H9 (cell line): Measurements from ENCODE around the gene NPTX1. TPM values are rescaled to one million over a fixed set of nuclear protein-coding genes. Genes with fewer than 3 reads are reported as not detected.

Source experiments
- DNase-seq: peaks from one replicate; pipeline ENCODE4 v3.0.0-alpha.2; 2017
- H2AFZ ChIP-seq: one replicate; pipeline ENCODE4 v1.6.1; 2013; ENCODE audit warnings: mild to moderate bottlenecking, low read length, control low read depth, moderate library complexity
- H2AK5ac ChIP-seq: 2 replicates; pipeline ENCODE4 v1.6.1; 2013; ENCODE audit warnings: low read length, control low read depth, mixed read lengths; ENCODE audit not compliant: insufficient read length
- H2BK120ac ChIP-seq: one replicate; pipeline ENCODE4 v1.6.1; 2013; ENCODE audit warnings: low read depth, mild to moderate bottlenecking, low read length, control low read depth, inconsistent platforms; ENCODE audit not compliant: poor library complexity, severe bottlenecking
- H2BK12ac ChIP-seq: 2 replicates; pipeline ENCODE4 v1.6.1; 2013; ENCODE audit warnings: low read length, control low read depth, mixed read lengths, low read depth; ENCODE audit not compliant: insufficient read length
- H2BK15ac ChIP-seq: 2 replicates; pipeline ENCODE4 v1.6.1; 2013; ENCODE audit warnings: low read depth, low read length, control low read depth
- H2BK20ac ChIP-seq: one replicate; pipeline ENCODE4 v1.6.1; 2013; ENCODE audit warnings: low read depth, mild to moderate bottlenecking, low read length, control low read depth, inconsistent platforms; ENCODE audit not compliant: poor library complexity, severe bottlenecking
- H2BK5ac ChIP-seq: 2 replicates; pipeline ENCODE4 v1.6.1; 2013; ENCODE audit warnings: low read length, control low read depth, mixed read lengths; ENCODE audit not compliant: insufficient read length
- H3K14ac ChIP-seq: 2 replicates; pipeline ENCODE4 v1.6.1; 2013; ENCODE audit warnings: low read length, control low read depth; ENCODE audit not compliant: insufficient read depth
- H3K18ac ChIP-seq: 2 replicates; pipeline ENCODE4 v1.6.1; 2013; ENCODE audit warnings: low read depth, mild to moderate bottlenecking, mixed read lengths, low read length, control low read depth; ENCODE audit not compliant: insufficient read length
- H3K23ac ChIP-seq: 2 replicates; pipeline ENCODE4 v1.6.1; 2013; ENCODE audit warnings: low read length, control low read depth, mixed read lengths, low read depth; ENCODE audit not compliant: insufficient read length
- H3K23me2 ChIP-seq: 2 replicates; pipeline ENCODE4 v1.6.1; 2013; ENCODE audit warnings: low read depth, mild to moderate bottlenecking, mixed read lengths, low read length, control low read depth; ENCODE audit not compliant: insufficient read length, poor library complexity, severe bottlenecking
- H3K27ac ChIP-seq: 2 replicates; pipeline ENCODE4 v1.5.1; 2013; ENCODE audit warnings: low read length, control low read depth, mixed read lengths, low read depth; ENCODE audit not compliant: insufficient read length
- H3K27me3 ChIP-seq: 2 replicates; pipeline ENCODE4 v1.6.1; 2013; ENCODE audit warnings: low read length, control low read depth, inconsistent platforms; ENCODE audit not compliant: insufficient read depth
- H3K4ac ChIP-seq: 2 replicates; pipeline ENCODE4 v1.6.1; 2013; ENCODE audit warnings: low read depth, mild to moderate bottlenecking, control low read depth, inconsistent platforms, low read length, moderate library complexity
- H3K4me1 ChIP-seq: 2 replicates; pipeline ENCODE4 v1.6.1; 2013; ENCODE audit warnings: low read length, control low read depth, inconsistent platforms; ENCODE audit not compliant: insufficient read depth
- H3K4me2 ChIP-seq: 2 replicates; pipeline ENCODE4 v1.6.1; 2013; ENCODE audit warnings: low read length, control low read depth, mixed read lengths; ENCODE audit not compliant: insufficient read length, insufficient read depth
- H3K56ac ChIP-seq: 2 replicates; pipeline ENCODE4 v1.6.1; 2013; ENCODE audit warnings: low read depth, mild to moderate bottlenecking, mixed read lengths, low read length, control low read depth; ENCODE audit not compliant: insufficient read length
- H3K79me1 ChIP-seq: 2 replicates; pipeline ENCODE4 v1.6.1; 2013; ENCODE audit warnings: low read depth, mild to moderate bottlenecking, moderate library complexity, low read length, control low read depth, inconsistent platforms; ENCODE audit not compliant: insufficient read depth, poor library complexity, severe bottlenecking
- H3K79me2 ChIP-seq: 2 replicates; pipeline ENCODE4 v1.6.1; 2013; ENCODE audit warnings: low read length, control low read depth, inconsistent platforms; ENCODE audit not compliant: insufficient read depth
- H3K9ac ChIP-seq: 2 replicates; pipeline ENCODE4 v1.6.1; 2013; ENCODE audit warnings: low read length, control low read depth, mixed read lengths; ENCODE audit not compliant: insufficient read length; ENCODE audit errors: extremely low read depth
- H3K9me3 ChIP-seq: one replicate; pipeline ENCODE4 v1.6.1; 2013; ENCODE audit warnings: low read depth, low read length, inconsistent platforms; ENCODE audit not compliant: control insufficient read depth
- H3T11ph ChIP-seq: one replicate; pipeline ENCODE4 v1.6.1; 2013; ENCODE audit warnings: mild to moderate bottlenecking, low read length, control low read depth, inconsistent platforms
- H4K20me1 ChIP-seq: one replicate; pipeline ENCODE4 v1.6.1; 2013; ENCODE audit not compliant: control insufficient read depth, insufficient read length, insufficient read depth
- H4K5ac ChIP-seq: 2 replicates; pipeline ENCODE4 v1.6.1; 2013; ENCODE audit warnings: low read depth, mild to moderate bottlenecking, mixed read lengths, low read length, control low read depth; ENCODE audit not compliant: insufficient read length
- H4K8ac ChIP-seq: replicated peaks from 2 replicates; pipeline ENCODE4 v1.6.1; 2013; ENCODE audit warnings: low read length, control low read depth, mixed read lengths, low read depth; ENCODE audit not compliant: insufficient read length
- H4K91ac ChIP-seq: 2 replicates; pipeline ENCODE4 v1.6.1; 2013; ENCODE audit warnings: low read depth, mild to moderate bottlenecking, moderate library complexity, mixed read lengths, low read length, control low read depth; ENCODE audit not compliant: insufficient read length
- H3K27ac Mint-ChIP-seq, 3 experiments: 2 replicates in 2 of 3; 3 replicates in 1 of 3; pipeline ENCODE4 v1.8.0; 2020 to 2021; ENCODE audit warnings: mixed read lengths in 3 of 3, mild to moderate bottlenecking in 1 of 3, moderate library complexity in 1 of 3
- H3K27me3 Mint-ChIP-seq: 2 replicates; pipeline ENCODE4 v1.8.0; 2021; ENCODE audit warnings: low read depth, mild to moderate bottlenecking, moderate library complexity, mixed read lengths
- H3K36me3 Mint-ChIP-seq, 3 experiments: 2 replicates in 2 of 3; 3 replicates in 1 of 3; pipeline ENCODE4 v1.8.0; 2020 to 2021; ENCODE audit warnings: low read depth in 3 of 3, mixed read lengths in 3 of 3; ENCODE audit not compliant: insufficient read depth in 1 of 3
- H3K4me1 Mint-ChIP-seq, 2 experiments: 2 replicates each; pipeline ENCODE4 v1.8.0; 2020; ENCODE audit warnings: mixed read lengths in 2 of 2
- H3K4me3 Mint-ChIP-seq, 2 experiments: 2 replicates in 1 of 2; 3 replicates in 1 of 2; pipeline ENCODE4 v1.8.0; 2020 to 2021; ENCODE audit warnings: mild to moderate bottlenecking in 2 of 2, mixed read lengths in 2 of 2, moderate library complexity in 1 of 2
- H3K9me3 Mint-ChIP-seq, 2 experiments: 2 replicates in 1 of 2; 3 replicates in 1 of 2; pipeline ENCODE4 v1.8.0; 2020; ENCODE audit warnings: mild to moderate bottlenecking in 2 of 2, mixed read lengths in 2 of 2, moderate library complexity in 1 of 2
- CTCF ChIP-seq: fragments of 200-600 bp; sonication (generic); conservative IDR thresholded peaks from 3 replicates; pipeline ENCODE4 v1.8.0; 2021; ENCODE audit warnings: antibody characterized with exemption, mild to moderate bottlenecking
- WGBS: extraction: QIAGEN DNeasy Blood & Tissue Kit; methylation state at CpG from one replicate; pipeline ENCODE4 v1.1.7; 2013; ENCODE audit warnings: missing lambda C conversion rate, low lambda C conversion rate, mixed read lengths; ENCODE audit not compliant: insufficient read length; ENCODE audit errors: extremely low coverage; 5-methylcytosine and 5-hydroxymethylcytosine counted together
- total RNA-seq: library from RNA; stranded (reverse); gene quantifications from 2 replicates; pipeline ENCODE4 v1.2.1, GENCODE V29; 2021

Gene NPTX1
- total RNA-seq, 1 experiment from 2014 or later: 20.5 TPM

- H3K14ac ChIP-seq: no peak overlapping the region
- H2BK5ac ChIP-seq: no peak overlapping the region
- H3K23me2 ChIP-seq: peaks cover 5% of the 10 kb centered on the region
- no peaks in the 10 kb centered on the region; a peak in 1 of 7 replicates for H3K36me3 Mint-ChIP-seq
- no peak overlapping the region for H3K23ac ChIP-seq
- no peak overlapping the region for H2BK15ac ChIP-seq
- H4K20me1 ChIP-seq: no peaks in the 10 kb centered on the region
- H3K4ac ChIP-seq: no peak overlapping the region
- WGBS: no CpG with 5 or more reads among the region's 9 CpGs
- H4K8ac ChIP-seq: no peak overlapping the region
- no peak overlapping the region for H2BK20ac ChIP-seq
- no peak overlapping the region for H2AFZ ChIP-seq
- H3K56ac ChIP-seq: no peak overlapping the region
- no peak overlapping the region for H3K27ac ChIP-seq
- H3K27ac Mint-ChIP-seq: no peak overlapping the region
- H3K9me3 ChIP-seq: no peaks in the 10 kb centered on the region
- peaks cover 62% of the 10 kb centered on the region for H3K27me3 ChIP-seq
- no peak overlapping the region for H4K5ac ChIP-seq
- H3K27me3 Mint-ChIP-seq: peaks cover 83% of the 10 kb centered on the region
- peaks cover 26 to 53% of the 10 kb centered on the region in 2 experiments for H3K4me1 Mint-ChIP-seq
- no peak overlapping the region for H3K18ac ChIP-seq
- no peak overlapping the region for H2BK12ac ChIP-seq
- peak overlapping the region in 1 of 2 experiments; percentile 70; a peak in 3 of 5 replicates for H3K4me3 Mint-ChIP-seq
- H3K4me2 ChIP-seq: peak overlapping the region; percentile 34
- H2AK5ac ChIP-seq: no peak overlapping the region
- no peaks in the 10 kb centered on the region; a peak in 1 of 5 replicates for H3K9me3 Mint-ChIP-seq
- no peaks in the 10 kb centered on the region for H3K79me2 ChIP-seq
- DNase-seq: no peak
- no peak overlapping the region for H3T11ph ChIP-seq
- H2BK120ac ChIP-seq: no peak overlapping the region
- H3K9ac ChIP-seq: no peak overlapping the region
- H4K91ac ChIP-seq: no peak overlapping the region
- no peaks in the 10 kb centered on the region; the same call in 1 of the 2 replicates for H3K4me1 ChIP-seq
- TF ChIP-seq CTCF: no peak
- H3K79me1 ChIP-seq: no peaks in the 10 kb centered on the region
These were observed 2.8 kb upstream of the NPTX1 start for GRCh38 chr17:80479246-80479566.
